Chondrocyte (in vitro differentiated cells): Measurements from ENCODE around the gene LORICRIN. TPM values are rescaled to one million over a fixed set of nuclear protein-coding genes. Genes with fewer than 3 reads are reported as not detected.
"Not testable (repeated sequence)": the region's sequence is repeated elsewhere in the genome, so short reads cannot be mapped to it uniquely, and the experiment has no call there.

Experiments
- DNase-seq: peaks from one replicate; pipeline ENCODE4 v3.0.0; 2021; ENCODE audit warnings: mixed read lengths, low spot score
- H3K27ac Mint-ChIP-seq: one replicate; pipeline ENCODE4 v1.8.0; 2021; ENCODE audit warnings: mild to moderate bottlenecking, moderate library complexity, mixed read lengths; ENCODE audit not compliant: unreplicated experiment
- H3K27me3 Mint-ChIP-seq: 2 replicates; pipeline ENCODE4 v1.8.0; 2021; ENCODE audit warnings: low read depth, mixed read lengths
- H3K36me3 Mint-ChIP-seq: 2 replicates; pipeline ENCODE4 v1.8.0; 2021; ENCODE audit warnings: low read depth, mixed read lengths
- H3K4me1 Mint-ChIP-seq: 2 replicates; pipeline ENCODE4 v1.8.0; 2021; ENCODE audit warnings: low read depth, mild to moderate bottlenecking, mixed read lengths
- H3K4me3 Mint-ChIP-seq: one replicate; pipeline ENCODE4 v1.8.0; 2021; ENCODE audit warnings: mild to moderate bottlenecking, moderate library complexity, mixed read lengths; ENCODE audit not compliant: unreplicated experiment
- H3K9me3 Mint-ChIP-seq: 2 replicates; pipeline ENCODE4 v1.8.0; 2021; ENCODE audit warnings: low read depth, mixed read lengths
- CTCF ChIP-seq: fragments of 200-600 bp; sonication (generic); IDR thresholded peaks from 2 replicates; pipeline ENCODE4 v1.5.0; 2021; ENCODE audit warnings: antibody characterized with exemption, mild to moderate bottlenecking, moderate library complexity
- total RNA-seq: library from RNA; stranded (reverse); gene quantifications from 3 replicates; pipeline ENCODE4 v1.2.1, GENCODE V29; 2021

Gene LORICRIN
- total RNA-seq, 1 donor from 2014 or later = not detected

GRCh38 chr1:153229076-153229829 is 30.2 kb upstream of the LORICRIN start:
- not testable (repeated sequence) for H3K4me3 Mint-ChIP-seq, H3K9me3 Mint-ChIP-seq, DNase-seq, H3K27ac Mint-ChIP-seq, H3K4me1 Mint-ChIP-seq, H3K36me3 Mint-ChIP-seq
- TF ChIP-seq CTCF = peak; percentile 66
- H3K27me3 Mint-ChIP-seq = peaks cover 10% of the 10 kb centered on the region

- no peak for TF ChIP-seq CTCF
- no peaks in the 10 kb centered on the region for H3K4me1 Mint-ChIP-seq
- no peak overlapping the region for H3K4me3 Mint-ChIP-seq
- H3K27ac Mint-ChIP-seq = no peak overlapping the region
- peaks cover 17% of the 10 kb centered on the region for H3K27me3 Mint-ChIP-seq
- H3K9me3 Mint-ChIP-seq = no peaks in the 10 kb centered on the region
- no peak for DNase-seq
- H3K36me3 Mint-ChIP-seq = no peaks in the 10 kb centered on the region
Observed at GRCh38 chr1:153231363-153231762, 28.1 kb upstream of the LORICRIN start.

- Mint-ChIP-seq H3K27me3 (peaks cover 17% of the 10 kb centered on the region), H3K36me3 (no peaks in the 10 kb centered on the region), H3K27ac (no peak overlapping the region), H3K4me3 (no peak overlapping the region), H3K4me1 (no peaks in the 10 kb centered on the region), H3K9me3 (no peaks in the 10 kb centered on the region)
- no peak for TF ChIP-seq CTCF
- DNase-seq = no peak
Observed at GRCh38 chr1:153231785-153232184, 27.7 kb upstream of the LORICRIN start.

- no peak overlapping the region for H3K4me3 Mint-ChIP-seq
- H3K27me3 Mint-ChIP-seq = peaks cover 17% of the 10 kb centered on the region
- DNase-seq = no peak
- no peak overlapping the region for H3K27ac Mint-ChIP-seq
- H3K36me3 Mint-ChIP-seq = no peaks in the 10 kb centered on the region
- no peaks in the 10 kb centered on the region for H3K4me1 Mint-ChIP-seq
- TF ChIP-seq CTCF = no peak
- no peaks in the 10 kb centered on the region for H3K9me3 Mint-ChIP-seq
Observed at GRCh38 chr1:153232553-153232952, 26.9 kb upstream of the LORICRIN start.

- H3K4me1 Mint-ChIP-seq = no peaks in the 10 kb centered on the region
- no peaks in the 10 kb centered on the region for H3K9me3 Mint-ChIP-seq
- peaks cover 17% of the 10 kb centered on the region for H3K27me3 Mint-ChIP-seq
- no peaks in the 10 kb centered on the region for H3K36me3 Mint-ChIP-seq
- DNase-seq = no peak
- no peak for TF ChIP-seq CTCF
- no peak overlapping the region for H3K4me3 Mint-ChIP-seq
- H3K27ac Mint-ChIP-seq = no peak overlapping the region
Observed at GRCh38 chr1:153233448-153233847, 26.0 kb upstream of the LORICRIN start.
